ENCODE results near the gene IPO9.

The IPO9 gene

GRCh38 chr1:201905234-201905890 lies 76.4 kb downstream of the IPO9 start:
- DNase-seq (no peak), ATAC-seq (ENCODE audit: insufficient read depth, low read depth) (no peak)
- Histone ChIP-seq H3K36me3 (ENCODE audit: insufficient read depth, low read length) (no peaks in the 10 kb centered on the region), H3K79me2 (ENCODE audit: insufficient read depth, low read length) (no peaks in the 10 kb centered on the region), H3K9me3 (ENCODE audit: insufficient read depth, low read length, severe bottlenecking) (no peaks in the 10 kb centered on the region), H3K4me3 (ENCODE audit: low read depth in 1 of 2, low read length in 2 of 2) (no peak overlapping the region), H3K9ac (ENCODE audit: low read depth, low read length) (no peak overlapping the region), H3K27me3 (ENCODE audit: insufficient read depth, low read length, poor library complexity) (peaks cover 12% of the 10 kb centered on the region), H2AFZ (ENCODE audit: low read depth, low read length) (no peak overlapping the region), H4K20me1 (ENCODE audit: insufficient read depth, low read length) (no peaks in the 10 kb centered on the region), H3K4me1 (ENCODE audit: insufficient read depth, low read length) (no peaks in the 10 kb centered on the region), H3K27ac (ENCODE audit: low read length) (no peak overlapping the region), H3K4me2 (ENCODE audit: insufficient read depth, low read length) (no peak overlapping the region)
- TF ChIP-seq CTCF (IDR thresholded peaks at IDR 0.05; ENCODE audit: borderline replicate concordance, extremely low read depth, low read length, poor library complexity, severe bottlenecking) (no peak), EZH2 (IDR thresholded peaks at IDR 0.05; ENCODE audit: borderline replicate concordance, low read depth, low read length, severe bottlenecking) (no peak)

- H3K79me2 ChIP-seq (ENCODE audit: insufficient read depth, low read length) = no peaks in the 10 kb centered on the region
- no peaks in the 10 kb centered on the region for H4K20me1 ChIP-seq (ENCODE audit: insufficient read depth, low read length)
- peaks cover 12% of the 10 kb centered on the region for H3K27me3 ChIP-seq (ENCODE audit: insufficient read depth, low read length, poor library complexity)
- H3K27ac ChIP-seq (ENCODE audit: low read length) = no peak overlapping the region
- no peak overlapping the region for H3K9ac ChIP-seq (ENCODE audit: low read depth, low read length)
- H2AFZ ChIP-seq (ENCODE audit: low read depth, low read length) = no peak overlapping the region
- H3K4me2 ChIP-seq (ENCODE audit: insufficient read depth, low read length) = no peak overlapping the region
- no peaks in the 10 kb centered on the region for H3K36me3 ChIP-seq (ENCODE audit: insufficient read depth, low read length)
- ATAC-seq (ENCODE audit: insufficient read depth, low read depth) (no peak), DNase-seq (no peak)
- no peaks in the 10 kb centered on the region for H3K4me1 ChIP-seq (ENCODE audit: insufficient read depth, low read length)
- H3K9me3 ChIP-seq (ENCODE audit: insufficient read depth, low read length, severe bottlenecking) = no peaks in the 10 kb centered on the region
- TF ChIP-seq EZH2 (IDR thresholded peaks at IDR 0.05; ENCODE audit: borderline replicate concordance, low read depth, low read length, severe bottlenecking) (no peak), CTCF (IDR thresholded peaks at IDR 0.05; ENCODE audit: borderline replicate concordance, extremely low read depth, low read length, poor library complexity, severe bottlenecking) (no peak)
- no peak overlapping the region for H3K4me3 ChIP-seq (ENCODE audit: low read depth in 1 of 2, low read length in 2 of 2)
Observed at GRCh38 chr1:201906336-201906735, 77.4 kb downstream of the IPO9 start.

- Histone ChIP-seq H3K9ac (ENCODE audit: low read depth, low read length) (no peak overlapping the region), H3K27me3 (ENCODE audit: insufficient read depth, low read length, poor library complexity) (peaks cover 16% of the 10 kb centered on the region), H3K4me2 (ENCODE audit: insufficient read depth, low read length) (no peak overlapping the region), H2AFZ (ENCODE audit: low read depth, low read length) (no peak overlapping the region), H3K4me1 (ENCODE audit: insufficient read depth, low read length) (no peaks in the 10 kb centered on the region), H3K9me3 (ENCODE audit: insufficient read depth, low read length, severe bottlenecking) (no peaks in the 10 kb centered on the region), H3K36me3 (ENCODE audit: insufficient read depth, low read length) (no peaks in the 10 kb centered on the region), H3K4me3 (ENCODE audit: low read depth in 1 of 2, low read length in 2 of 2) (no peak overlapping the region), H3K79me2 (ENCODE audit: insufficient read depth, low read length) (no peaks in the 10 kb centered on the region), H4K20me1 (ENCODE audit: insufficient read depth, low read length) (peaks cover 6% of the 10 kb centered on the region; the same call in 1 of the 2 replicates), H3K27ac (ENCODE audit: low read length) (no peak overlapping the region)
- no peak for ATAC-seq (ENCODE audit: insufficient read depth, low read depth)
- DNase-seq = no peak
- no peak for TF ChIP-seq EZH2 (IDR thresholded peaks at IDR 0.05; ENCODE audit: borderline replicate concordance, low read depth, low read length, severe bottlenecking)
- no peak for TF ChIP-seq CTCF (IDR thresholded peaks at IDR 0.05; ENCODE audit: borderline replicate concordance, extremely low read depth, low read length, poor library complexity, severe bottlenecking)
Observed at GRCh38 chr1:201907621-201908020, 78.7 kb downstream of the IPO9 start.

All from DND-41 (cell line).